Measurements from ENCODE around the gene EFS.

GRCh38 chr14:23323838-23324454, 41.0 kb downstream of the EFS start:
- TF ChIP-seq, protein P1, sequence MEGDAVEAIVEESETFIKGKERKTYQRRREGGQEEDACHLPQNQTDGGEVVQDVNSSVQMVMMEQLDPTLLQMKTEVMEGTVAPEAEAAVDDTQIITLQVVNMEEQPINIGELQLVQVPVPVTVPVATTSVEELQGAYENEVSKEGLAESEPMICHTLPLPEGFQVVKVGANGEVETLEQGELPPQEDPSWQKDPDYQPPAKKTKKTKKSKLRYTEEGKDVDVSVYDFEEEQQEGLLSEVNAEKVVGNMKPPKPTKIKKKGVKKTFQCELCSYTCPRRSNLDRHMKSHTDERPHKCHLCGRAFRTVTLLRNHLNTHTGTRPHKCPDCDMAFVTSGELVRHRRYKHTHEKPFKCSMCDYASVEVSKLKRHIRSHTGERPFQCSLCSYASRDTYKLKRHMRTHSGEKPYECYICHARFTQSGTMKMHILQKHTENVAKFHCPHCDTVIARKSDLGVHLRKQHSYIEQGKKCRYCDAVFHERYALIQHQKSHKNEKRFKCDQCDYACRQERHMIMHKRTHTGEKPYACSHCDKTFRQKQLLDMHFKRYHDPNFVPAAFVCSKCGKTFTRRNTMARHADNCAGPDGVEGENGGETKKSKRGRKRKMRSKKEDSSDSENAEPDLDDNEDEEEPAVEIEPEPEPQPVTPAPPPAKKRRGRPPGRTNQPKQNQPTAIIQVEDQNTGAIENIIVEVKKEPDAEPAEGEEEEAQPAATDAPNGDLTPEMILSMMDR (IDR thresholded peaks at IDR 0.05), result no peak
- no peak for TF ChIP-seq POLR2A (IDR thresholded peaks at IDR 0.05)

Data from testis (tissue), 2 donors.